PC-3 (cell line): ENCODE measurements around the gene DUSP19. TPM values are rescaled to one million over a fixed set of nuclear protein-coding genes. Genes with fewer than 3 reads are reported as not detected.

ENCODE experiments used
- ATAC-seq: fragments of 200-7000 bp; cut with Tn5 transposase; 2 replicates; pipeline ENCODE4 v1.9.1; 2020; ENCODE audit warnings: mild to moderate bottlenecking, moderate library complexity
- BruUV-seq: library from RNA; stranded (reverse); fragments of 400-500 nt; replicated peaks from 2 replicates; lab custom pipeline; 2021; lab: Mats Ljungman, UMichigan
- CTCF ChIA-PET: fragments of 300-600 bp; sonication (Branson Sonifier 250); formaldehyde crosslinking; loops from one replicate; lab custom pipeline; 2022; ENCODE audit warnings: antibody characterized with exemption; lab: Charles Lee
- POLR2A ChIA-PET: fragments of 300-600 bp; sonication (Branson Sonifier 250); formaldehyde crosslinking; loops from one replicate; lab custom pipeline; 2022; ENCODE audit warnings: antibody characterized with exemption; ENCODE audit not compliant: unreplicated experiment; lab: Charles Lee
- DNase-seq: peaks from one replicate; pipeline ENCODE4 v3.0.0-alpha.2; 2015
- H2AFZ ChIP-seq: fragments of 300-600 bp; sonication (generic); 2 replicates; pipeline ENCODE4 v1.6.0; 2016; ENCODE audit warnings: antibody characterized with exemption, low read length
- H3F3A ChIP-seq: fragments of 300-600 bp; sonication (generic); one replicate; pipeline ENCODE4 v1.6.0; 2017; ENCODE audit warnings: antibody characterized with exemption, low read length, control low read depth, mild to moderate bottlenecking; ENCODE audit not compliant: unreplicated experiment
- H3K27ac ChIP-seq: fragments of 300-600 bp; sonication (generic); 2 replicates; pipeline ENCODE4 v1.5.1; 2016; ENCODE audit warnings: mild to moderate bottlenecking, low read length
- H3K27me3 ChIP-seq: fragments of 300-600 bp; sonication (generic); 2 replicates; pipeline ENCODE4 v1.6.1; 2016; ENCODE audit warnings: low read length, mixed read lengths
- H3K36me3 ChIP-seq: fragments of 300-600 bp; sonication (generic); 2 replicates; pipeline ENCODE4 v1.6.1; 2016; ENCODE audit warnings: low read depth, mixed run types, low read length, mixed read lengths
- H3K4me1 ChIP-seq: fragments of 300-600 bp; sonication (generic); 2 replicates; pipeline ENCODE4 v1.5.1; 2016; ENCODE audit warnings: low read length; ENCODE audit not compliant: insufficient read depth
- H3K4me2 ChIP-seq: fragments of 300-600 bp; sonication (generic); 2 replicates; pipeline ENCODE4 v1.6.0; 2016; ENCODE audit warnings: low read length
- H3K4me3 ChIP-seq: fragments of 300-600 bp; sonication (generic); 2 replicates; pipeline ENCODE4 v1.5.1; 2016; ENCODE audit warnings: mild to moderate bottlenecking, low read length, mixed read lengths
- H3K79me2 ChIP-seq: fragments of 300-600 bp; sonication (generic); 2 replicates; pipeline ENCODE4 v1.6.1; 2017; ENCODE audit warnings: low read length, mixed read lengths
- H3K9ac ChIP-seq: fragments of 300-600 bp; sonication (generic); 2 replicates; pipeline ENCODE4 v1.6.0; 2016; ENCODE audit warnings: mild to moderate bottlenecking, low read length
- H3K9me2 ChIP-seq: fragments of 300-600 bp; sonication (generic); replicated peaks from 2 replicates; pipeline ENCODE4 v1.6.1; 2016; ENCODE audit warnings: mixed run types, low read length, mixed read lengths
- H3K9me3 ChIP-seq: fragments of 300-600 bp; sonication (generic); 2 replicates; pipeline ENCODE4 v1.6.1; 2016; ENCODE audit warnings: low read length, mixed read lengths
- H4K20me1 ChIP-seq: fragments of 300-600 bp; sonication (generic); 2 replicates; pipeline ENCODE4 v1.6.1; 2016; ENCODE audit warnings: low read length, mixed read lengths
- CTCF ChIP-seq: fragments of 300-600 bp; sonication (generic); conservative IDR thresholded peaks from 2 replicates; pipeline ENCODE4 v1.5.1; 2017; ENCODE audit warnings: antibody characterized with exemption, low read depth, mild to moderate bottlenecking, low read length
- EZH2 ChIP-seq: fragments of 300-600 bp; sonication (generic); IDR thresholded peaks from one replicate; pipeline ENCODE4 v1.6.1; 2017; ENCODE audit warnings: antibody characterized with exemption, mild to moderate bottlenecking, low read length; ENCODE audit not compliant: unreplicated experiment
- EZH2phosphoT487 ChIP-seq: fragments of 300-600 bp; sonication (generic); IDR thresholded peaks from 2 replicates; pipeline ENCODE4 v1.6.1; 2018; ENCODE audit warnings: mild to moderate bottlenecking, antibody characterized with exemption, low read length, borderline replicate concordance
- intact Hi-C: fragments of 100-400 bp; cut with micrococcal nuclease; formaldehyde crosslinking; loops from 2 replicates; pipeline ENCODE4 v1.9.0; 2023
- total RNA-seq: library from RNA; depleted of rRNA; stranded (reverse); fragments of >200 nt; gene quantifications from 2 replicates; pipeline ENCODE4 v1.2.3, GENCODE V29; 2014

DUSP19 gene
- total RNA-seq, 1 experiment from 2014 or later: 0.51 TPM

- H3K9me2 ChIP-seq: no peaks in the 10 kb centered on the region
- peak overlapping the region; percentile 94 for H3K9ac ChIP-seq
- no peak for TF ChIP-seq CTCF
- no peak for TF ChIP-seq EZH2phosphoT487
- no peak for TF ChIP-seq EZH2
- no peaks in the 10 kb centered on the region for H3F3A ChIP-seq
- peaks cover 21% of the 10 kb centered on the region for H4K20me1 ChIP-seq
- ATAC-seq: no peak
- peak; percentile 22 for DNase-seq
- ChIA-PET CTCF (no interaction called here), POLR2A (no interaction called here)
- no peaks in the 10 kb centered on the region for H3K27me3 ChIP-seq
- H3K4me2 ChIP-seq: peak overlapping the region; percentile 88
- H2AFZ ChIP-seq: no peak overlapping the region
- no TSS peak for BruUV-seq
- peaks cover 63% of the 10 kb centered on the region for H3K79me2 ChIP-seq
- H3K4me1 ChIP-seq: peaks cover 15% of the 10 kb centered on the region
- no peak overlapping the region for H3K27ac ChIP-seq
- no peaks in the 10 kb centered on the region for H3K9me3 ChIP-seq
- intact Hi-C loops: loop anchor here (2.0 kb wide), 1 partner anchor 87 kb away; the partner anchor contains the start of gene NCKAP1
- H3K4me3 ChIP-seq: peak overlapping the region; percentile 85
- peaks cover 17% of the 10 kb centered on the region for H3K36me3 ChIP-seq
These were observed 47.3 kb downstream of the DUSP19 start for GRCh38 chr2:183125659-183126341.

GRCh38 chr2:183126635-183127034 lies 48.1 kb downstream of the DUSP19 start:
- ChIA-PET CTCF (no interaction called here), POLR2A (no interaction called here)
- no peaks in the 10 kb centered on the region for H3K27me3 ChIP-seq
- peaks cover 15% of the 10 kb centered on the region for H3K4me1 ChIP-seq
- no peak overlapping the region for H3K9ac ChIP-seq
- no peaks in the 10 kb centered on the region for H3K9me2 ChIP-seq
- H3K9me3 ChIP-seq: no peaks in the 10 kb centered on the region
- H3K27ac ChIP-seq: no peak overlapping the region
- H3K79me2 ChIP-seq: peaks cover 71% of the 10 kb centered on the region
- no peak overlapping the region for H2AFZ ChIP-seq
- no peak for ATAC-seq
- DNase-seq: peak; percentile 18
- TF ChIP-seq EZH2 (no peak), EZH2phosphoT487 (no peak), CTCF (no peak)
- H3K4me2 ChIP-seq: peak overlapping the region; percentile 88
- no peaks in the 10 kb centered on the region for H3F3A ChIP-seq
- BruUV-seq: no TSS peak
- H3K4me3 ChIP-seq: peak overlapping the region; percentile 85
- peaks cover 21% of the 10 kb centered on the region for H4K20me1 ChIP-seq
- intact Hi-C loops: no loop called here
- peaks cover 23% of the 10 kb centered on the region for H3K36me3 ChIP-seq

GRCh38 chr2:183134016-183134415 lies 55.5 kb downstream of the DUSP19 start:
- no TSS peak for BruUV-seq
- Histone ChIP-seq H3K36me3 (peaks cover 37% of the 10 kb centered on the region), H3K79me2 (peaks cover 37% of the 10 kb centered on the region)

More at GRCh38 chr2:183134016-183134415, 55.5 kb downstream of the DUSP19 start:
- Histone ChIP-seq H3K4me3 (no peak overlapping the region), H3K9me3 (no peaks in the 10 kb centered on the region), H4K20me1 (no peaks in the 10 kb centered on the region; the same call in 1 of the 2 replicates), H3K9ac (no peak overlapping the region), H3K27ac (no peak overlapping the region), H2AFZ (no peak overlapping the region), H3F3A (no peaks in the 10 kb centered on the region), H3K27me3 (no peaks in the 10 kb centered on the region), H3K9me2 (no peaks in the 10 kb centered on the region), H3K4me2 (no peak overlapping the region), H3K4me1 (no peaks in the 10 kb centered on the region)
- intact Hi-C loops: no loop called here
- CTCF ChIA-PET: no interaction called here
- ATAC-seq: no peak
- DNase-seq: no peak
- no peak for TF ChIP-seq EZH2phosphoT487
- POLR2A ChIA-PET: no interaction called here
